ENCODE measurements around the gene PEPD.

- TF ChIP-seq, protein P1, sequence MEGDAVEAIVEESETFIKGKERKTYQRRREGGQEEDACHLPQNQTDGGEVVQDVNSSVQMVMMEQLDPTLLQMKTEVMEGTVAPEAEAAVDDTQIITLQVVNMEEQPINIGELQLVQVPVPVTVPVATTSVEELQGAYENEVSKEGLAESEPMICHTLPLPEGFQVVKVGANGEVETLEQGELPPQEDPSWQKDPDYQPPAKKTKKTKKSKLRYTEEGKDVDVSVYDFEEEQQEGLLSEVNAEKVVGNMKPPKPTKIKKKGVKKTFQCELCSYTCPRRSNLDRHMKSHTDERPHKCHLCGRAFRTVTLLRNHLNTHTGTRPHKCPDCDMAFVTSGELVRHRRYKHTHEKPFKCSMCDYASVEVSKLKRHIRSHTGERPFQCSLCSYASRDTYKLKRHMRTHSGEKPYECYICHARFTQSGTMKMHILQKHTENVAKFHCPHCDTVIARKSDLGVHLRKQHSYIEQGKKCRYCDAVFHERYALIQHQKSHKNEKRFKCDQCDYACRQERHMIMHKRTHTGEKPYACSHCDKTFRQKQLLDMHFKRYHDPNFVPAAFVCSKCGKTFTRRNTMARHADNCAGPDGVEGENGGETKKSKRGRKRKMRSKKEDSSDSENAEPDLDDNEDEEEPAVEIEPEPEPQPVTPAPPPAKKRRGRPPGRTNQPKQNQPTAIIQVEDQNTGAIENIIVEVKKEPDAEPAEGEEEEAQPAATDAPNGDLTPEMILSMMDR (IDR thresholded peaks at IDR 0.05), result no peak
- TF ChIP-seq ARID4B (CRISPR knock-in tag; IDR thresholded peaks at IDR 0.05; ENCODE audit: borderline replicate concordance), result no peak
- no peak for TF ChIP-seq ZNF263 (CRISPR knock-in tag; IDR thresholded peaks at IDR 0.05; ENCODE audit: low read depth)
- TF ChIP-seq, protein P2, sequence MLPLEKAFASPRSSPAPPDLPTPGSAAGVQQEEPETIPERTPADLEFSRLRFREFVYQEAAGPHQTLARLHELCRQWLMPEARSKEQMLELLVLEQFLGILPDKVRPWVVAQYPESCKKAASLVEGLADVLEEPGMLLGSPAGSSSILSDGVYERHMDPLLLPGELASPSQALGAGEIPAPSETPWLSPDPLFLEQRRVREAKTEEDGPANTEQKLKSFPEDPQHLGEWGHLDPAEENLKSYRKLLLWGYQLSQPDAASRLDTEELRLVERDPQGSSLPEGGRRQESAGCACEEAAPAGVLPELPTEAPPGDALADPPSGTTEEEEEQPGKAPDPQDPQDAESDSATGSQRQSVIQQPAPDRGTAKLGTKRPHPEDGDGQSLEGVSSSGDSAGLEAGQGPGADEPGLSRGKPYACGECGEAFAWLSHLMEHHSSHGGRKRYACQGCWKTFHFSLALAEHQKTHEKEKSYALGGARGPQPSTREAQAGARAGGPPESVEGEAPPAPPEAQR (CRISPR knock-in tag; IDR thresholded peaks at IDR 0.05), result no peak
- TF ChIP-seq, protein P3, sequence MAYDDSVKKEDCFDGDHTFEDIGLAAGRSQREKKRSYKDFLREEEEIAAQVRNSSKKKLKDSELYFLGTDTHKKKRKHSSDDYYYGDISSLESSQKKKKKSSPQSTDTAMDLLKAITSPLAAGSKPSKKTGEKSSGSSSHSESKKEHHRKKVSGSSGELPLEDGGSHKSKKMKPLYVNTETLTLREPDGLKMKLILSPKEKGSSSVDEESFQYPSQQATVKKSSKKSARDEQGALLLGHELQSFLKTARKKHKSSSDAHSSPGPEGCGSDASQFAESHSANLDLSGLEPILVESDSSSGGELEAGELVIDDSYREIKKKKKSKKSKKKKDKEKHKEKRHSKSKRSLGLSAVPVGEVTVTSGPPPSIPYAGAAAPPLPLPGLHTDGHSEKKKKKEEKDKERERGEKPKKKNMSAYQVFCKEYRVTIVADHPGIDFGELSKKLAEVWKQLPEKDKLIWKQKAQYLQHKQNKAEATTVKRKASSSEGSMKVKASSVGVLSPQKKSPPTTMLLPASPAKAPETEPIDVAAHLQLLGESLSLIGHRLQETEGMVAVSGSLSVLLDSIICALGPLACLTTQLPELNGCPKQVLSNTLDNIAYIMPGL (CRISPR knock-in tag; IDR thresholded peaks at IDR 0.05), result no peak
- no peak for TF ChIP-seq CBFB (CRISPR knock-in tag; IDR thresholded peaks at IDR 0.05; ENCODE audit: low read depth)
- TF ChIP-seq TCF7 (CRISPR knock-in tag; IDR thresholded peaks at IDR 0.05; ENCODE audit: low read depth), result no peak
- TF ChIP-seq USF1 (CRISPR knock-in tag; IDR thresholded peaks at IDR 0.05), result no peak
- TF ChIP-seq JUN (CRISPR knock-in tag; IDR thresholded peaks at IDR 0.05), result no peak
- TF ChIP-seq MXD4 (CRISPR knock-in tag; IDR thresholded peaks at IDR 0.05; ENCODE audit: borderline replicate concordance), result no peak
- no peak for TF ChIP-seq ATF3 (CRISPR knock-in tag; conservative IDR thresholded peaks at IDR 0.05)
- no peak for TF ChIP-seq SMAD4 (CRISPR knock-in tag; IDR thresholded peaks at IDR 0.05)
These were observed 37.3 kb upstream of the PEPD start for GRCh38 chr19:33558856-33559255.

Data from WTC11 (cell line).